Neural progenitor cell (in vitro differentiated cells): ENCODE results near the gene LHX1.

Experiments
- EZH2 ChIP-seq: fragments of 200-600 bp; sonication (generic); IDR thresholded peaks from 2 replicates; pipeline ENCODE4 v1.6.1; 2017; ENCODE audit warnings: antibody characterized with exemption, mild to moderate bottlenecking, moderate library complexity
- EZH2phosphoT487 ChIP-seq: fragments of 200-600 bp; sonication (generic); IDR thresholded peaks from 2 replicates; pipeline ENCODE4 v1.6.1; 2017; ENCODE audit warnings: antibody characterized with exemption

- TF ChIP-seq EZH2 = no peak
- TF ChIP-seq EZH2phosphoT487 = no peak
Measured at GRCh38 chr17:36939802-36940312, 2.6 kb downstream of the LHX1 start.
